NCI-H1694 treated with DMSO at 0.1 percent for 48 hours (cell line): ENCODE data around the gene LARP1.
"Not testable (repeated sequence)": the region's sequence is repeated elsewhere in the genome, so short reads cannot be mapped to it uniquely, and the experiment has no call there.

ENCODE experiments used
- DNase-seq: peaks from one replicate; lab custom pipeline; 2025; lab: John Stamatoyannopoulos, UW

LARP1 gene

DNA sequence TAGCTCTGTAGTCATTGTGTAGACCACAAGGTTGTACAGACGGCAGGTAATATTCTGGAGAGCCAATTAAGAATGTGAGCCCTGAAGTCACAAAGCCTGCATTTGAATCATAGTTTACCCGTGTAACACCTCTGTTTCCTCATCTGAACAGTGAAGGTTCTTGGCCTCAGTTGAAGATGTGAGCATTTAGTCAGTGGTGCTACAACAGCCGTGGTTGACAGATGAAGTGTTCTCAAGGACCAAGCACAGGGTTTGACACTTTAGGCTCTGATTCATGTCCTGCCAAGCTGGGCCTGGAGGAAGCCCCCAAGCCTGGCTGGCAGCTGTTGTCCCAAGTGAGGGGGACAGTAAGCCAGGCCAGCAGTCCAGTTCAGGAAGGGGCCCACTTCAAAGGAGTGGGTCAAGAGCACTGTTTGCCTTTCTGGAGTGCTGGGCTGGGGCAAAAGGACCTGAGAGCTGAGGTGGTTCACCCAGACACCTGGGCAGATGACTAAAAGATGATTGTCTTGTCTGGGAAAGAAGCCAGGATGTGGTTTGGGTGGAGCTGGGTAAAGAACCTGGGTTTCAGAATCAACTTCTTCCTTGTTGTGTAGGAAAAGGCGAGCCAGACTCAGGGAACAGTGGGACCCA lies 74.5 kb downstream of the LARP1 start:
- DNase-seq: no peak

DNA sequence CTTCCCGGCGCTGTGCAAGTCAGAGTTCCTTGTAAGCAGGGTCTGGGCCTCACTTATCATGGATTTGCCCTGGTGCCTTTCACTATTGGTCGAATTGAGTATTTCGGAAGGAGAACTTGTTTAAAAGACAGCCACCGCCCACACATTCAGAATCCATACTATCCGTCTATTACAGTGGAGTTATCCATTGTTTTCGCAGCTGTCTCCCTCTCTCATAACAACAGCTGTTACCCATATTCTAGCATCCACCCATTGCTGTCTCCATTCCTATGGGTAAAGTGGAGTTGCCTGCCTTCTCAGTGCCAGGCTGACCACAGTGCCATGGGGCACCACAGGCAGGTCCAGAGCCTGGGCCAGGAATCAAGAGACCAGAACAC lies 75.0 kb downstream of the LARP1 start:
- no peak for DNase-seq

DNA sequence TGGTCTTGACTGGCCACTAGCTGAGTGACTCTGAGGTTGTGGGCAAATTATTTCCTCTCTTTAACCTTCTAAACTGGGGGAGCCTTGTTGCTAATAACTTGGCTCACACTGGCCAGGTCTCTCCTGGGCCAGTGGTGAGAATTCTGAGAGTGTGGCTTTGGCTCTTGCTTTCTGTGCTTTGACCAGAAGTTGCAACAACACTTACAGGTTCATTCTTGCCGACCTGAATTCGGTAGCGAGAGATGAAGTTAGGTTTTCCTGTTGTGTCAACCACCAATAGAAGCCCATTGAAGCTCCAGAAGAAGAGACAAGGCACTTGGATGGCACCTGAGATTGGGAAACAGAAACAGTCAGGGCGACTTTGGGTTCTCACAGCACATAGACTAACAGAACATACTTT lies 75.4 kb downstream of the LARP1 start:
- DNase-seq: no peak

DNA sequence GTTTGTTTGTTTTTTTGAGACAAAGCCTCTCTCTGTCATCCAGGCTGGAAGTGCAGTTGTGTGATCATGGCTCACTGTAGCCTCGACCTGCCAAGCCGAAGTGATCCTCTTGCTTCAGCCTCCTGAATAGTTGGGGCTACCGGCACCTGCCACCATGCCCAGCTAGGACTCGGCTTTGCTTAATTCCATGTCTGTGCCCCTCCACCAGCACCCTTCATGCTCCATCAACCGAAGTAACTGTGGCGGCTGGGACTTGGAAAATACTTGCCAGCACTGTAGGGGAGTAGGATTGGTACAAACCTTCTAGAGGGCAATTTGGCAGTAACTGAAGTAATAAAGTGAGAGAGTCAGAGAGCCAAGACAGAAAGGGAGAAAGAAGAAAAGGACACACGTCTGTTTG lies 76.3 kb downstream of the LARP1 start:
- DNase-seq: no peak

DNA sequence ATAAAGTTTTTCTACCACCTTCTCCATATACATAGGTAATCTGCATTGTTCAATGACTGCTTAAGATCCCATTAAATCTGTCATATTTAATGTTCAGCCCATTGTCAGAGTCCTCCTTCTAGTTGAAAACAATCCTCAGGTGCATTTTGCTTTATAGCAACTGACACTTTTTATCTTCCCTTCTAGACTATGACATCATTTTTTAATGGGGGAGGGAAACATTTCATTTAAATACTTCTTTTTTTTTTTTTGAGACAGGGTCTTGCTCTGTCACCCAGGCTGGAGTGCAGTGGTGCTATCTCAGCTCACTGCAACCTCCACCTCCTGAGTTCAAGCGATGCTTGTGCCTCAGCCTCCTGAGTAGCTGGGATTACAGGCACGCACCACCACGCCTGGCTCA lies 77.6 kb downstream of the LARP1 start:
- DNase-seq: not testable (repeated sequence)

DNA sequence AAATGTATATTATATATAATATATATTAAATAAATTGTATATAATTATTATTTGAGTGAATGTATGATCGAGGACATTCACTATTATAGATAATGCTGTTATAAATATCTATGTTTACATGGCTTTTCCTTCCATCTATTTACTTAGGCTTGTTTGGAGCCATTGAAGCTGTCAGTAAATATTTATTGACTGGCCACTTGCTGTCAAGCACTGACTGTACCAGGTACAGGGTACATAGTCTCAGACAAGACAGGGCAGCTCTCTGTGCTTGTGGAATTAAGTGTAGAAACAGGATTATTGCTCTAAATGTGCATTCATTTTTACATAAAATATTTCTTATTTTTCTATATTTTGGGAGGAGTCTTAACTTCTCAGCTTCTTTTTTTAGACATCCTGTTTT lies 78.9 kb downstream of the LARP1 start:
- no peak for DNase-seq

DNA sequence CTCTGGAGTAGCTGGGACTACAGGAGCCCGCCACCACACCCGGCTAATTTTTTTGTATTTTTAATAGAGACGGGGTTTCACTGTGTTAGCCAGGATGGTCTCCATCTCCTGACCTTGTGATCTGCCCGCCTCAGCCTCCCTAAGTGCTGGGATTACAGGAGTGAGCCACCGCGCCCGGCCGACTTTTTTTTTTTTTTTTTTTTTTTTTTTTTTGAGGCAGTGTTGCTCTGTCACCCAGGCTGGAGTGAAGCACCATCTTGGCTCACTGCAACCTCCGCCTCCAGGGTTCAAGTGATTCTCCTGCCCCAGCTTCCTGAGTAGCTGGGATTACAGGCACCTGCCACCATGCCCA lies 80.5 kb downstream of the LARP1 start:
- DNase-seq: not testable (repeated sequence)

DNA sequence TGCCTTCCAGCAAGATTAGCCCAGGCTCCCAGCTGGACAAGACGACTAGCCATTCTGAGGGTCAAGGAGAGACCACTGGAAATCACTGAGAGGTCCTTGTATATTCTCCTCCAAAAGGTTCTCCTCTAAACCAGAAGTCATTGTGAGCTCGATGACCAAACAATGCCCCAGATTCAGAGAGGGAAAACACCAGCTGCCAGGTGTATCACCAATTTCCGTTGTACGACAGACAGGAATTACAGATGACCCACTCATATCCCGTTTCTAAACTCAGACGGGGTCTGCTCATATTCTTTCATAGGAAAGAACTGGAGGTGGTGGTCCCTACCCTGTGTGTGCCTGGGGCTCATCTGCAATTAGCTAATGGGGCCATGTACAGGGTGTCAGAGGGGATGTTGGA lies 81.0 kb downstream of the LARP1 start:
- DNase-seq: no peak

DNA sequence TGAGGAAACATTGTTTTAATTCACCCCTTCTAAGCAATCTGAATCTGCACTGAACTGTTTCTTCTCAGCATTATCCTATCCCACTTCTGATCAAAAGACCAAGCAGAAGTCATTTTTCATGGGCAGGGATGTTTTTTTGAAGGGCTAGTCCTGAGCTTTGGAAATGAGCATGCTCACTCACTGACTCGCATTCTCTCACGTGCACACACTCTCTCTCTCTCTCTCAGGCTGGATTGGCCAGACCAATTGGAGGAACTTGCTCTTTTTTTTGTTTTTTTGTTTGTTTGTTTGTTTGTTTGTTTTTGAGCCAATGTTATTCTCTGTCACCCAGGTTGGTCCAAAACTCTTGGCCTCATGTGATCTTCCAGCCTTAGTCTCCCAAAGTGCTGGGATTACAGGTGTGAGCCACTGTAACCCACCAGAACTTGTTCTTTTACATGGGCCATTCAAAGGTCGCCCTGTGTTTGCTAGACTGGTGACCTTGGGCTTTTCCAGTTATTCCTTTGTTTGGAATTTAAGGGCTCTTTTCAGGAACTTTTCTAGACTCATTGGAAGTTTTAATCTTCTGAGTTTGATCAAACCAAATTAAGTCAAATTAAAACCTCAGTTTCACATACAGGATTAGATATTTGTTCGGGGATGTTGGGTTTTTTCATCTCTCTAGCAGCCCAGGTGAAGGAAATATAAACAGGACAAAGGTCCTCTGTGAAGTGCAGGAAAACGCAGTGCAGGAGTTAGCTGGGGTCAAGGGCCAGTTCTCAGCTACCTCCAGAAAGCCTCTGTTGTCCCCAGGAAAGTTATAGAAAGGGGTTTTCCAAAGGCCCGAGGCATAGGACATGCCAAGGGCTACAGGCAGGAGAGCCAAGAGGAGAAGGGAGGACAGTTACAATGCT lies 82.1 kb downstream of the LARP1 start:
- DNase-seq: no peak

DNA sequence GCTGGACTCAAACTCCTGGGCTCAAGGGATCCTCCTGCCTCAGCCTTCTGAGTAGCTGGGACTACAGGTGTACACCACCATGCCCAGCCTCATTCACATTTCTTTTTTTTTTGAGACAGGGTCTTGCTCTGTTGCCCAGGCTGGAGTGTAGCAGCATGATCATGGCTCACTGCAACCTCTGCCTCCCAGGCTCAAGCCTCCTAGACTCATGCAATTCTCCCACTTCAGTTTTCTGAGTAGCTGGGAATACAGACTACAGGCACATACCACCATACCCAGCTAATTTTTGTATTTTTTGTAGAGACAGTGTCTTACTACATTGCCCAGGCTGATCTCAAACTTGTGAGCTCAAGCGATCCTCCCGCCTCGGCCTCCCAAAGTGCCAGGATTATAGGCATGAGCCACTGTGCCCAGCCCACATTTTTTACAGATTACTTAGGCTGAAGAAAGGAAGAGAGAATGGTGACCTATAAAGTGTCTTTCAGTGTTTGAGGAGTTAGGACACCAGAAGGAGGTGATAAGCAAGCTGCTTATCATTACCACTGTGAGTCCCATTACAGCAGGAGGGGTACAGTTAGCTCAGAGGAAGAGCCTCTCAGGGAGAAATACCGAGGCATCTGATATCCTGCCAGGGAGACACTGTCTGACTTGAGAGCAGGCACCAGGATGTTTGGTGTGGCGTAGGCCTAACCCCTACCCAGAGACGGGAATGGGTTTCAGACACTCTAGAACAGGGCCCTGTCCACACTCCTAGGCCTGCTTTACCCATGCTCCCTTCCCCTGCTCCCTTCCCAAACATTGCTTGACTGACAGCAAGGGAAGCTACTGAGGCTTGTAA lies 85.5 kb downstream of the LARP1 start:
- DNase-seq: no peak

DNA sequence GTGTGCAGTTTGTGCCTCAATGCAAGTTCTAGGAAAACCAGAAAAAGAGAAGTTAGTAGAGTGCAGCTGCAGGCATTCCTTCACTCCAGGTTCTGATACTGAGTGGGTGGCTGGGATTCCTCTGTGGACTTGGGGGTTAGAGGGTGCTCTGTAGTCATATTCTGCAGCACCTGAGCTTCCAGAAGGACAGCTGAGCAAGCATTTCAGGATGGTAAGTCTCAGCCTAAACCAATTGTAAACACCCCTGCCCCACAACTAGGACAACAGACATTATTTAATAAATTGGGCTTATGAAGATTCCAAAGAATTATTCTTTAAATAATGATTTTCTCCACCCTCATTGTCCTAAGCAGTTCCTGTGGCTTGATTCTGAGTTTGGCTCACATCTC lies 86.1 kb downstream of the LARP1 start:
- DNase-seq: no peak

DNA sequence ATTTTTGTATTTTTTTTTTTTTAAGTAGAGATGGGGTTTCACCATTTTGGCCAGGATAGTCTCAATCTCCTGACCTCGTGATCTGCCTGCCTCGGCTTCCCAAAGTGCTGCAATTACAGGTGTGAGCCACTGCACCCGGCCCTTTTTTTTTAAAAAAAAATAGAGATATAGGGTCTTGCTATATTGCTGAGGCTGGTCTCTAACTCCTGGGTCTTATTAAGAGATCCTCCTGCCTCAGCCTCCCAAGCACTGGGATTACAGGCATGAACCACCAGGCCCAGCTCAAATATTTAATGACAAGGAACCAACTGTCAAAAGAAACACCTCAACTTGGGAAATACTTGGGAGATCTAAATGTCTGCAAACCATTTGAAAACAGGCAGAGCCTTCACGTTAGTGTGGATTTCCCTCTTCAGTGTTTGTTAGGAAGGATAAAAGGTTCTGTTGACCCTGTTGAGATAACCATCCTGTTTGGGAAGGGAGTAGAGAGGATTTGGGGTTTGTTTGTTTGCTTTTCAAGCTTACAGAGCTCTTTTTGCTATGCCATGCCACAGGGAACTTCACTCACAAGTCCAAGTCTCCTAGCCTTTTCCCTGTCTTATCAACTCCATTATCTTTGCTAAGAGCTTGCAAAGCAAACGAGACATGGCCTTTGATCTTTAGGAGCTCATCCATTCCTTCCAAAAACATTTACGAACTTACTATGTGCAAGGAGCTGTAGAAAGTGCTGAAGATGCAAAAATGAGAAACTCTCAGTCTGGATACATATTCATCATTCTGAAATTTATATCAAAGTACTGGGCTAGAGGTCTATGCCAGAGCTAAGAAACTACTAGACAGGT lies 87.7 kb downstream of the LARP1 start:
- DNase-seq: no peak

DNA sequence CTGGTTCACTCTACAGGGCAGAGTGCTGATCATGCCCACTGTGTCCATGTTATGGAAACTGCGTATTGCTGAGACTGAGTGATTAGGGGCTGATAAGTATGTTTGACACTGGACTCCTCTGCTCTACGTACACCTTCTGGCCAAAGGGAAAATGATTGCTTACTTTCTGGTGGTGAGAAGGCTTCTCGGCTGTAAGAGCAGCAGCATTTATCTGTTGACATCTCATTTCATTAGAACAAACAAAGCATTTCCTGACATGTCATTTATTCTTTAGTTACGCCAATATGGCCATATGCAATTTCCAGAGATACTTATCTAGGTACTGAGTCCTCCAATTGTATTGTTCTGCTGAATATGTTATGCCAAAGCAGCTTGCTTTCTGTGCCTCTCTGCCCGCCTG lies 89.6 kb downstream of the LARP1 start:
- DNase-seq: no peak

DNA sequence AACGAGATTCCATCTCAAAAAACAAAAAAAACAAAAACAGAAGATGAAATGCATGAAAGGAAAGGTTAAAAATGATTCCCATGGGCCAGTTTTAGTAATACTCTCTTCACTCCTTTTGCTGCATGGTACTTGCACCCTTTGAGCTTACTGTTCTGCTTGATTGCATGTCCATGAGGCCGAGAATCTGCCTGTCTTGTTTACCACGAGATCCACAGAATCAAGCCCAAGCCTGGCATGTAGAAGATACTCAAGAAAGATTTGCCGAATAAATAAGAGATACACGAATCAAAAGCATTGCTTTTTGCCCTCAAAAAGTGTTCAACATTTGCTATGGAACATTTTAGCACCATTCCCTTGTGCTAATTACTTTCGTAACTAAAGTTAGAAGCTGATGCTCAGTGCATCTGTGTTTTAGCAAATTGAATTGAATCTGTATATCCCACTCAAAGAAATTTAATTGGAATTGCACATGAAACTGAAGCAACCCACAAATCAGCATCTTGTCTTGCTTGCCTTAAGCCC lies 94.1 kb downstream of the LARP1 start:
- no peak for DNase-seq

DNA sequence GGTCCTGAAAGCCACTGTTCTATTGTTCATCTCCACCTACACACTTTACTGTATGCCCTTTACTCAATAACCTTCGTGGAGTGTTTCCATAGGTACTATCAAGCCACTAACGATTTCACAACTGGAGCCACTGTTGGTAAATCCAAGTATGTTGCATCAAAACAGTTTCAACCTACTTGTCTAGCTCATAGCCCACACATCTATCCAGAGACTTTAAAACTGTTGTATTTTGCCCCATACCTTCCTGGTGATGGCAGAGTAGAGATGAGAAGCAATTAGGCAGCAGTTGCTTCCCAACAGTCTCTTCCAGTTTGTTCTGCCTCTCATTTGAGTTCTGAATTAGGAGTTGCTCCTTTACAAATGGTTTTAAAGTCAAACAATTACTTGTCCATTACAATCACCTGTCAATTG lies 94.6 kb downstream of the LARP1 start:
- DNase-seq: no peak

DNA sequence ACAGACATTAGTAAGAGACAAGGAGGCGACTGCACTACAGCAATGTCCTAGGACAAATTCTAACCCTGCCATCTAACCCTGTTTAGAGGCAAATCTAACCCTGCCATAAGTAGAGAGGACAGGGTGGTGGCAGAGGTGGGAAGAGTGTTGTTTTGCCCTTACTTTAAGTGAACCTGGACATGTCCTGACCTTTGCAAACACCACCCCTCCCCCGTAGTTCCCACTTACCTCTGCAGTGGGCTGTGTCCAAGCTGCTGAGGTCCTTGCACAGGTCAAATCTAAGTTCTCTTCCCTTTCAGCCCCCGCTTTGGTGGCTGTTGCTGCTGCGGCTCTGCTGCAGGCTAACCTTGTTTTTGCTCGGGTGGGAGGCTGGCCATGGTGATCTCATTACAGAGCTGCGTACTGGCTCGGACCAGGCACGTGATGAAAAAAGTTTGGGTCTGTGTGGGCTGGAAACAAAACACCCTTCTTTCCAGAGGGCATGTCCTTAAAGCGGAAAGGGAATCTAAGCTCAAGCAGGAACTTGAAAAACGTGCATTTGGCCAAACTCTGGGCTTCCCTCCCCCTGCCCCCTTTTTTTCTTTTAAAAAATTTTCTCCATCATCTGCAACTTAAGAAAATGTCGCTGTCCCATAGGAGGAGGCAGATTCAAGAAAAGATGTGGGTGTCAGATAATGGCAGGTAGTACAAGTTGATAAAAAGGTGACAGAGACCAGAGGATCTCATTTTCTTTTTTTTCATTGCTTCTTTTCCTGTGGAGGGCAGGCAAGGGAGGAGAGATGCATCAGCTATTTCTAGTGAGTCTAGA lies 95.3 kb downstream of the LARP1 start, which contains the start of gene FAXDC2:
Gene FAXDC2, minus strand, starts transcription at position 349 of the 808 bp plus-strand sequence. CDS start 12,425 bp downstream, outside the sequence.
- no peak for DNase-seq

DNA sequence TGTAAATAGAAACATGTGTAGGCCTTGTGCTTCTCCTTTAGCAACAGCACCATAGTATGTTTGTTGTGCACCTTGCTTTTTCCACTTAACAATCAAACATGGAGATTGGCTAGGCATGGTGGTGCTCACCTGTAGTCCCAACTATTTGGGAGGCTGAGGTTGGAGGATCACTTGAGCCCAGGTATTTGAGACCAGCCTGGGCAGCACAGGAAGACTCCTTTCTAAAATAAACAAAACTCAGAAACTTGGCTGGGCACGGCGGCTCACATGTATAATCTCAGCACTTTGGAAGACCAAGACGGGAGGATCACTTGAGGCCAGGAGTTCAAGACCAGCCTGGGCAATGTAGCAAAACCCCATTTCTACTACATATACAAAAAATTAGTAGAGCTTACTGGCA lies 96.2 kb downstream of the LARP1 start:
- DNase-seq: no peak

DNA sequence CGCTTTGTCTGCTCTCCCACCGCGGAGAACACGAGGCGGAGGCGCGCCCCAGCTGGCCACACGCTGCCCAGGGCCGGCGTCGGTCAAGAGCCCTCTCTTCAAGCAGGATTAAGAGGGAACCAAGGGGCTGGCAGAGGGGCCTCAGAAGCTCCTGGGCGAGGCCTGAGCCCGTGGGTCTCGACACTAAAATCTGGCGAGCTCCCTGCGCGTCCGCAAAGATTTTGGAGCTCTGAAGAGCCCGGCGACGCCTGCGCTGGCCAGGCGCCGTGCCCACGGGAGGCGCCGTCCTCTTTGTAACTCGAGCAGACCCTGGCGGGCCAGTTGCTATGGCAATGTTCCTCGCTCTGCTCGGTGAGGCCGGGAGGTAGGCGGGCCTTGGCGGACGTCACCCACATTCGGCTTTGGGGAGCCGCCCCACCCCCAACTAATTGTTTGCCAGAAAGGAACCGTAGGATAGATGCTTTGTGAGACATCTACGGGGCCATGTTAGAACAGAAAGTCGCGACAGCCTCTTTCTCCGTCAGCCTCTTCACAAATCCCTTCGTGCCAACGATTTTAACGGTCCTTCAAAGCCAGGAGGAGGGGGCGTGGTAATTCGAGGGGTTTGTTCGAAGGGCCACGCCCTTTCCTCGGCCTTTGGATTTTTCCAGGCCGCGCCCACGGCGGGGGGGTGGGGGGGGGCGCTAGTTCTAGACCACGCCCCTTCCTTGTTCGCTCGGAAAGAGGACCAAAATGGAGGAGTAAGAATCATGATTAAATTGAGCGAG lies 102.5 kb downstream of the LARP1 start:
- peak; percentile 92 for DNase-seq

DNA sequence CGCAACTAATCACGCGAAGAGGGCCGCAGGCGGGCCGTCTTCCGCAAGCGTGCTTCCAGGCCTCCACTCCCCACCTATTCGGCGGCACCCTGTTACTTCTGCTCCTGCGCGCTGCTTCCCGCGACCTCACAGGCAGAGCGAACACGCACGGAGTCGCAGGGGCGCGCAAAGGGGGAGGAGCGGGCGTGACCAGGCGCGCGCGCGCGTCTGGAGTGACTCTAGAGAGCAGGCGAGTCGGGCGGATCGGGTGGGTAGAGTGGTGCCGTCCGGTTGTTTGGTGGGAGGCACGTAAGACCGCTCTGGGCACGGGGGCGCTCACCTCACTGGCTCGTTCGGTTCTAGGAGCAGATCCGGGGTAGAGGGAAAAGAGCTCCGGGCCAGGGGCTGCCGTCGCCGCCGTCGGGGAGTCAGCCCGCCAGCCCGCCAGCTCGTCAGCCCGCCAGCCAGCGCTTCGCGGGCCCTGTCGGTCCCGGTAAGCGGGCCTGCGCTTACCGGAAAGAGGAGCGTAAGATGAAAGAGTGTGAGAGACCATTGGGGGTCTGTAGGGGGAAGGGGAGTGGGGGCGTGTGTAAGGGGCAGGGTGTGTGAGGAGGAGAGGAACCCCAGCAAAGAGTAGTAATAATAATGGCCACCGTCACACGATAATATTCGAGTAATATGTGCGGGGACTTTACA lies 103.3 kb downstream of the LARP1 start, which contains the start of gene CNOT8:
Gene CNOT8, plus strand, starts transcription at position 331 of the 675 bp plus-strand sequence. CDS start 4,652 bp downstream, outside the sequence.
- peak; percentile 90 for DNase-seq
